Measurements from ENCODE around the gene GGT7.

DNA sequence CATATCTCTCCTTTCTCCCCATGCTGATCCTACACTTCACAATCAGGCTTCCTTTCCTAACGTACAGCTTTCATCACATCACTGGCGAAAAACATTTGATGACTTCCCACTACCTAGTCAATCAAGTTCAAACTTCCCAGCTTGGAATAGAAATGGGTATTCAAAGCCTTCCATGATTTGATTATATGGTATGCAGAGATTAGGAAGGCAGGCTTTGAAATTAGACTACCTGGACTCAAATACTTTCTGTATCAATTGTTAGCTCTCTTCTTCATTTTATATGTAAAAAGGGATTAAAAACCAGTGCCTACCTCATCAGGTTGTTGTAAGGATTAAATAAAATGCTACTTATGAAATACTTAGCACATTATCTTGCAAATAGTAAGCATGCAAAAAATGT lies 54.9 kb downstream of the GGT7 start:
- TF ChIP-seq, protein P1, sequence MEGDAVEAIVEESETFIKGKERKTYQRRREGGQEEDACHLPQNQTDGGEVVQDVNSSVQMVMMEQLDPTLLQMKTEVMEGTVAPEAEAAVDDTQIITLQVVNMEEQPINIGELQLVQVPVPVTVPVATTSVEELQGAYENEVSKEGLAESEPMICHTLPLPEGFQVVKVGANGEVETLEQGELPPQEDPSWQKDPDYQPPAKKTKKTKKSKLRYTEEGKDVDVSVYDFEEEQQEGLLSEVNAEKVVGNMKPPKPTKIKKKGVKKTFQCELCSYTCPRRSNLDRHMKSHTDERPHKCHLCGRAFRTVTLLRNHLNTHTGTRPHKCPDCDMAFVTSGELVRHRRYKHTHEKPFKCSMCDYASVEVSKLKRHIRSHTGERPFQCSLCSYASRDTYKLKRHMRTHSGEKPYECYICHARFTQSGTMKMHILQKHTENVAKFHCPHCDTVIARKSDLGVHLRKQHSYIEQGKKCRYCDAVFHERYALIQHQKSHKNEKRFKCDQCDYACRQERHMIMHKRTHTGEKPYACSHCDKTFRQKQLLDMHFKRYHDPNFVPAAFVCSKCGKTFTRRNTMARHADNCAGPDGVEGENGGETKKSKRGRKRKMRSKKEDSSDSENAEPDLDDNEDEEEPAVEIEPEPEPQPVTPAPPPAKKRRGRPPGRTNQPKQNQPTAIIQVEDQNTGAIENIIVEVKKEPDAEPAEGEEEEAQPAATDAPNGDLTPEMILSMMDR (IDR thresholded peaks at IDR 0.05; ENCODE audit: low read length), result no peak
- TF ChIP-seq EZH2 (IDR thresholded peaks at IDR 0.05; ENCODE audit: borderline replicate concordance, low read length), result no peak

All from OCI-LY1 (cell line).